GM21423 (cell line): ENCODE data around the gene CHST7.
A peak's percentile ranks its signal among the peaks of the same experiment; 100 is the strongest.

Experiments used
- ATAC-seq: cut with Tn5 transposase; IDR thresholded peaks from one replicate; pipeline ENCODE4 v1.9.1; 2021; ENCODE audit warnings: mild to moderate bottlenecking, moderate library complexity; ENCODE audit not compliant: unreplicated experiment

Gene CHST7

GRCh38 chrX:46572340-46572936 lies 1.1 kb upstream of the CHST7 start:
- ATAC-seq = peak; percentile 34

DNA sequence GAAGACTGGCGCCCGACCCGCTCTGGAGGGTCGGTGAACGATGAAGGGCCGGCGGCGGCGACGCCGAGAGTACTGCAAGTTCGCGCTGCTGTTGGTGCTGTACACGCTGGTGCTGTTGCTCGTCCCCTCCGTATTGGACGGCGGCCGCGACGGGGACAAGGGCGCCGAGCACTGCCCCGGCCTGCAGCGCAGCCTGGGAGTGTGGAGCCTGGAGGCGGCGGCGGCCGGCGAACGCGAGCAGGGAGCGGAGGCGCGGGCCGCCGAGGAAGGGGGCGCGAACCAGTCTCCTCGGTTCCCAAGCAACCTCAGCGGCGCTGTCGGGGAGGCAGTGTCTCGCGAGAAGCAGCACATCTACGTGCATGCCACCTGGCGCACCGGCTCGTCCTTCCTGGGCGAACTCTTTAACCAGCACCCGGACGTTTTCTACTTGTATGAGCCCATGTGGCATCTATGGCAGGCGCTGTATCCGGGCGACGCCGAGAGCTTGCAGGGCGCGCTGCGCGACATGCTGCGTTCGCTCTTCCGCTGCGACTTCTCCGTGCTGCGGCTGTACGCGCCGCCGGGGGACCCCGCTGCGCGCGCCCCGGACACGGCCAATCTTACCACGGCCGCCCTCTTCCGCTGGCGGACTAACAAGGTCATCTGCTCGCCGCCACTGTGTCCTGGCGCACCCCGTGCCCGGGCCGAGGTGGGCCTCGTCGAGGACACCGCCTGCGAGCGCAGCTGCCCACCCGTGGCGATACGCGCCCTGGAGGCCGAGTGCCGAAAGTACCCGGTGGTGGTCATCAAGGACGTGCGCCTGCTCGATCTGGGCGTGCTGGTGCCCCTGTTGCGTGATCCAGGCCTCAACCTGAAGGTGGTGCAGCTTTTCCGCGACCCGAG lies 568 bp downstream of the CHST7 start:
- ATAC-seq = no peak

DNA sequence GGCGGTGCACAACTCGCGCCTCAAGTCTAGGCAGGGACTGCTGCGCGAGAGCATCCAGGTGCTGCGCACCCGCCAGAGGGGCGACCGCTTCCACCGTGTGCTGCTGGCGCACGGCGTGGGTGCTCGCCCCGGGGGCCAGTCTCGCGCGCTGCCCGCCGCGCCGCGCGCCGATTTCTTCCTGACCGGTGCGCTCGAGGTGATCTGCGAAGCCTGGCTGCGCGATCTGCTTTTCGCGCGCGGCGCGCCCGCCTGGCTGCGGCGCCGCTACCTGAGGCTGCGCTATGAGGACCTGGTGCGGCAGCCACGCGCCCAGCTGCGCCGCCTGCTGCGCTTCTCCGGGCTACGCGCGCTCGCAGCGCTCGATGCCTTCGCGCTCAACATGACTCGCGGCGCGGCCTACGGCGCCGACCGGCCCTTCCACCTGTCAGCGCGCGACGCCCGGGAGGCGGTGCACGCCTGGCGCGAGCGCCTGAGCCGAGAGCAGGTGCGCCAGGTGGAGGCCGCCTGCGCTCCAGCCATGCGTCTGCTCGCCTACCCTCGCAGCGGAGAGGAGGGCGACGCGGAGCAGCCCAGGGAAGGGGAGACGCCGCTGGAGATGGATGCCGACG lies 1.3 kb downstream of the CHST7 start:
- ATAC-seq = no peak

DNA sequence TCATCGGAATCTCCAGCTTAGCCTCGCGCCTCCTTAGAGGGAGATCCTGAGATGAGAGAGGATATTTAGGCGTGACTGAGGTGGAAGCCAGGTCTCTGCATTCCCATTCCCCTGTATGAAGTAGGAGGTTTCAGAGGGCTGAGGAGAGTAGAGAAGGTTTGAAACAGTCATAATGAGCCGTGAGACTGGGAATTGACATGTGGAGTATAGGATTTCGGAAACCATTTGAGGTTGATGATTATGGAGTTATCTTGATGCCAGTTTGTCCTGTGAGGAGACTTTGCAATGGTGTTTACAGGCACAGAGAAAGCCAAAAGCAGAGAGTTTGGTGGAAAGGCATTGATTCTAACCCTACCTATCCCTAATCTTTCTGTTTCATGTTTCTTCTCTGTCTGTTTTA lies 2.0 kb downstream of the CHST7 start:
- no peak for ATAC-seq

DNA sequence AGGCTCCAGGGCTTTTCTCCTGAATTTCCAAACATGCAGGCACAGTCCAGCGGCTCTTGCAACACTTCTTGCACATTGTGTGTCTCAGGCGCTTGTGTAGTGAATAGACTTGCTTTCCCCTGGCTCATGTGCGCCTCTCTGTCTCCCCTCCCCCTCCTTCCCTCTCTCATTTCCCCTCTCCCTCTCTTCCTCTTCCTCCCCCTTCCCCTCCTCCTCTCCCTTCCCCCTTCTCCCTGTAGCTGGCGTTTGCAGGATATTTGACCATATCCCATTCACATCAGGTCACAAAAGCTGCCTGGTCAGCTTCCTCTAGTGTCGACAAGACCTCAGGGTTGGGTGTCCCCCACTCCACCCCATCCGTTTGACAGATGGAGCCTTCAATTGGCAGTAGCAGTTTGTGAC lies 2.4 kb downstream of the CHST7 start:
- ATAC-seq = no peak

- no peak for ATAC-seq
Measured at GRCh38 chrX:46576458-46576857, 2.9 kb downstream of the CHST7 start.

GRCh38 chrX:46577221-46578005 lies 3.8 kb downstream of the CHST7 start:
- ATAC-seq = no peak

- ATAC-seq = no peak
Measured at GRCh38 chrX:46579250-46579649, 5.7 kb downstream of the CHST7 start.

- no peak for ATAC-seq
Measured at GRCh38 chrX:46580613-46581012, 7.0 kb downstream of the CHST7 start.

GRCh38 chrX:46582325-46582724 lies 8.8 kb downstream of the CHST7 start:
- no peak for ATAC-seq

DNA sequence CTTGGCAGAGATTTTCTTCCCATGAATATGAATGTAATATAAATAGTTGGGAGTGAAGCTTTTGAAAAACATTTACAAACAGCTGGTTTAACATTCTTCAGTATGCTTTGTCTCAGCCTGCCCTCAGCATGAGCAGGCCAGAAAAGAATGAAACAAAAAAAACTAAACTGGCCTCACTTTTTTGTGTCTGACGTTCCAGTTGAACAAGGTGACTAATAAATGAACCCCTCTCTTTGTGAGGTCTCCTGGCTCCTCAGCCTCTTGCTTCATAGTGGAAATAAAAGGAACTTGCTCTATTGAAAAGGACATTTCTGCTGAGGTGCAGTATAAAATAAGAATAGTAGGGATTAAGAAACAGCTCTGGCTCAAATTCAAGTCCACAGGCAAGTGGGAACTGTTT lies 9.4 kb downstream of the CHST7 start:
- ATAC-seq = no peak

GRCh38 chrX:46584736-46585135 lies 11.2 kb downstream of the CHST7 start:
- ATAC-seq = no peak

GRCh38 chrX:46587158-46587557 lies 13.6 kb downstream of the CHST7 start:
- no peak for ATAC-seq

GRCh38 chrX:46587753-46588171 lies 14.2 kb downstream of the CHST7 start:
- no peak for ATAC-seq

GRCh38 chrX:46588263-46588662 lies 14.7 kb downstream of the CHST7 start:
- ATAC-seq = no peak

GRCh38 chrX:46589977-46590723 lies 16.6 kb downstream of the CHST7 start:
- no peak for ATAC-seq

GRCh38 chrX:46595084-46595483 lies 21.5 kb downstream of the CHST7 start:
- ATAC-seq = no peak

DNA sequence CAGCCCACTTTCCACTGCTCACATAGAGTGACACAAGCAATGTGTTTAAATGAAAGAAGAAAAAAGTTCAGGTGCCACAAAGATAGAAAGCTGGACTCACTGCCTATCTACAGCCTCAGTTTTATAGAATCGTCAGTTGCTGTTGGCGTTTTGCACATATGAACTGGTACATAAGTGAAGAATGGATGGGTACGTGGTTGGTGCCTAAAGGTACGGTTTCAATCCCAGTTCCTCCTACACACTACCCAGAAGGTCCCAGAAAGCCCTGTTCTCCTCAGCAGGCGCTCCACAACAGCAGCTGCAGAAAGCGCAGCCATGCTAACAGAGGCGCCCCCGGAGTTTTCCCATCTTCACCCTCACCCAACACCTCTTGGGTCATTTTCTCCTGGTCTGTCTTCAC lies 23.6 kb downstream of the CHST7 start:
- ATAC-seq = no peak

- ATAC-seq = no peak
Measured at GRCh38 chrX:46597771-46598170, 24.2 kb downstream of the CHST7 start.

- ATAC-seq = no peak
Measured at GRCh38 chrX:46599051-46599560, 25.5 kb downstream of the CHST7 start.
